Keratinocyte (primary cell): ENCODE results near the gene SPAG6. TPM values are rescaled to one million over a fixed set of nuclear protein-coding genes. Genes with fewer than 3 reads are reported as not detected.

ENCODE experiments used
- DNase-seq: peaks from one replicate; pipeline ENCODE4 v3.0.0-alpha.2; 2011; ENCODE audit warnings: low read depth, missing footprints, low spot score
- FAIRE-seq: peaks from 2 replicates; lab custom pipeline; 2011; peaks lifted over from hg19 to GRCh38; lab: Jason Lieb, UNC
- H2AFZ ChIP-seq: 2 replicates; pipeline ENCODE4 v1.6.0; 2012; ENCODE audit warnings: low read length, control low read depth, inconsistent platforms; ENCODE audit not compliant: control insufficient read depth
- H3K27ac ChIP-seq: 2 replicates; pipeline ENCODE4 v1.5.1; 2011; ENCODE audit warnings: low read length; ENCODE audit not compliant: control insufficient read depth, insufficient read depth
- H3K27me3 ChIP-seq: 3 replicates; pipeline ENCODE4 v1.6.0; 2011; ENCODE audit warnings: low read length; ENCODE audit not compliant: control insufficient read depth, insufficient read depth; ENCODE audit errors: extremely low read depth
- H3K36me3 ChIP-seq, 2 experiments: 2 replicates in 1 of 2; 3 replicates in 1 of 2; pipeline ENCODE4 v1.5.1; 2011; ENCODE audit warnings: low read length in 2 of 2, mild to moderate bottlenecking in 1 of 2; ENCODE audit not compliant: control insufficient read depth in 2 of 2, insufficient read depth in 2 of 2; ENCODE audit errors: extremely low read depth in 1 of 2
- H3K4me1 ChIP-seq: 3 replicates; pipeline ENCODE4 v1.5.1; 2011; ENCODE audit warnings: low read length; ENCODE audit not compliant: control insufficient read depth, insufficient read depth; ENCODE audit errors: extremely low read depth
- H3K4me2 ChIP-seq: 3 replicates; pipeline ENCODE4 v1.6.0; 2011; ENCODE audit warnings: low read depth, low read length; ENCODE audit not compliant: control insufficient read depth, insufficient read depth; ENCODE audit errors: extremely low read depth
- H3K4me3 ChIP-seq, 3 experiments: fragments of 200-600 bp in 1 of 3; sonication (generic) in 1 of 3; 2 replicates in 2 of 3; 3 replicates in 1 of 3; pipeline ENCODE4 v1.5.1; 2011 to 2016; ENCODE audit warnings: low read length in 3 of 3, mild to moderate bottlenecking in 3 of 3, control low read depth in 2 of 3, inconsistent platforms in 1 of 3, low read depth in 1 of 3, mixed read lengths in 1 of 3, mixed run types in 1 of 3, moderate library complexity in 1 of 3; ENCODE audit not compliant: control insufficient read depth in 2 of 3, insufficient read depth in 2 of 3; ENCODE audit errors: extremely low read depth in 1 of 3
- H3K79me2 ChIP-seq: 2 replicates; pipeline ENCODE4 v1.6.0; 2012; ENCODE audit warnings: low read length; ENCODE audit not compliant: control insufficient read depth, insufficient read depth
- H3K9ac ChIP-seq: 3 replicates; pipeline ENCODE4 v1.6.0; 2011; ENCODE audit warnings: low read length; ENCODE audit not compliant: control insufficient read depth, insufficient read depth; ENCODE audit errors: extremely low read depth
- H3K9me1 ChIP-seq: 3 replicates; pipeline ENCODE4 v1.6.0; 2011; ENCODE audit warnings: low read length; ENCODE audit not compliant: control insufficient read depth, insufficient read depth; ENCODE audit errors: extremely low read depth
- H3K9me3 ChIP-seq: 2 replicates; pipeline ENCODE4 v1.5.1; 2012; ENCODE audit warnings: low read depth, low read length; ENCODE audit not compliant: control insufficient read depth
- H4K20me1 ChIP-seq: 3 replicates; pipeline ENCODE4 v1.6.0; 2011; ENCODE audit warnings: low read length; ENCODE audit not compliant: control insufficient read depth, insufficient read depth; ENCODE audit errors: extremely low read depth
- EZH2 ChIP-seq: IDR thresholded peaks from one replicate; pipeline ENCODE4 v1.6.1; 2012; ENCODE audit warnings: inconsistent platforms, mild to moderate bottlenecking, low read length, moderate library complexity
- dilution Hi-C: fragments of 300-500 bp; cut with MboI; formaldehyde crosslinking; loops from one replicate; pipeline ENCODE4 v1.7.0; 2020; ENCODE audit warnings: low sequenced_read_pairs; ENCODE audit not compliant: extremely low pct_ligation_motif_present
- polyA plus RNA-seq, 5 experiments: library from polyadenylated mRNA; depleted of rRNA in 3 of 5; stranded (reverse) in 3 of 5; stranded (forward) in 1 of 5; unstranded in 1 of 5; fragments of >200 nt; gene quantifications; 1 replicate in 1 of 5; 2 replicates in 3 of 5; 3 replicates in 1 of 5; pipeline versions ENCODE4 v1.2.1 to v1.2.3, GENCODE V29; 2011 to 2012; ENCODE audit warnings: missing spikeins in 2 of 5, low read depth in 1 of 5, low replicate concordance in 1 of 5
- TF ChIP-seq, protein P1 (sequence below), 3 experiments: IDR thresholded peaks in 1 of 3; conservative IDR thresholded peaks in 1 of 3; optimal IDR thresholded peaks in 1 of 3; 2 replicates in 2 of 3; 3 replicates in 1 of 3; pipeline versions ENCODE3 to v1.5.1; 2011; ENCODE audit warnings: low read length in 3 of 3, mild to moderate bottlenecking in 3 of 3, moderate library complexity in 2 of 3, control low read depth in 1 of 3, inconsistent platforms in 1 of 3; ENCODE audit not compliant: insufficient read depth in 2 of 3; ENCODE audit errors: extremely low read depth in 1 of 3

The SPAG6 gene
- polyA plus RNA-seq, 1 donor (not counting 4 experiments of a cell fraction or from before 2014, with no cell fraction given) = not detected

DNA sequence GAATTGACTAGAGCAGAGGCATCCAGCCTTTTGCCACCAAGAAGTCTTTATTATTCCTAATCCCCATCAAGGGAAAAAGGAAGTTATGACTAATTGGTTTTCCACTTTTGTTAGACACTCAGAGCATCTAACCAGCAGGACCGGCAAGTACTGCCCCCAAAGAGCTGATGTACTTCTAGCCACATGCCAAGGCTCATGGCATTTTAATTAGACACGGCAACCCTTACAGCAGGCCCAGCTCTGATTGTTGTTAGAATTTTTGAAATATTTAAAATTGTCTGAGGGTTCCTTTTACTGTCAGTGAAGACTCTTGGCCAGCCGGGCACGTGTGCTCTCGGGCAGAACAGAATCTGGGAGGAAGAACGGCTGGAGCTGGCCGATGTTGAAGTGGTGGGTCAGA, 114.8 kb downstream of the SPAG6 start:
- H3K9ac ChIP-seq = no peak overlapping the region
- peaks cover 7% of the 10 kb centered on the region for H3K27me3 ChIP-seq
- H3K9me1 ChIP-seq = no peaks in the 10 kb centered on the region
- DNase-seq (no peak), FAIRE-seq (no peak)
- TF ChIP-seq, protein P1, sequence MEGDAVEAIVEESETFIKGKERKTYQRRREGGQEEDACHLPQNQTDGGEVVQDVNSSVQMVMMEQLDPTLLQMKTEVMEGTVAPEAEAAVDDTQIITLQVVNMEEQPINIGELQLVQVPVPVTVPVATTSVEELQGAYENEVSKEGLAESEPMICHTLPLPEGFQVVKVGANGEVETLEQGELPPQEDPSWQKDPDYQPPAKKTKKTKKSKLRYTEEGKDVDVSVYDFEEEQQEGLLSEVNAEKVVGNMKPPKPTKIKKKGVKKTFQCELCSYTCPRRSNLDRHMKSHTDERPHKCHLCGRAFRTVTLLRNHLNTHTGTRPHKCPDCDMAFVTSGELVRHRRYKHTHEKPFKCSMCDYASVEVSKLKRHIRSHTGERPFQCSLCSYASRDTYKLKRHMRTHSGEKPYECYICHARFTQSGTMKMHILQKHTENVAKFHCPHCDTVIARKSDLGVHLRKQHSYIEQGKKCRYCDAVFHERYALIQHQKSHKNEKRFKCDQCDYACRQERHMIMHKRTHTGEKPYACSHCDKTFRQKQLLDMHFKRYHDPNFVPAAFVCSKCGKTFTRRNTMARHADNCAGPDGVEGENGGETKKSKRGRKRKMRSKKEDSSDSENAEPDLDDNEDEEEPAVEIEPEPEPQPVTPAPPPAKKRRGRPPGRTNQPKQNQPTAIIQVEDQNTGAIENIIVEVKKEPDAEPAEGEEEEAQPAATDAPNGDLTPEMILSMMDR (optimal IDR thresholded peaks at IDR 0.05 in 1 of 3, IDR thresholded peaks at IDR 0.05 in 1 of 3, conservative IDR thresholded peaks at IDR 0.05 in 1 of 3; ENCODE audit: extremely low read depth in 1 of 3, insufficient read depth in 2 of 3, low read length in 3 of 3) = no peak
- no peak for TF ChIP-seq EZH2
- H4K20me1 ChIP-seq = no peaks in the 10 kb centered on the region
- no peak overlapping the region for H3K27ac ChIP-seq
- dilution Hi-C loops = no loop called here
- H3K9me3 ChIP-seq = no peaks in the 10 kb centered on the region
- H3K36me3 ChIP-seq = no peaks in the 10 kb centered on the region
- no peaks in the 10 kb centered on the region for H3K4me1 ChIP-seq
- no peaks in the 10 kb centered on the region for H3K79me2 ChIP-seq
- H3K4me3 ChIP-seq = no peak overlapping the region
- no peak overlapping the region for H2AFZ ChIP-seq
- H3K4me2 ChIP-seq = no peak overlapping the region

DNA sequence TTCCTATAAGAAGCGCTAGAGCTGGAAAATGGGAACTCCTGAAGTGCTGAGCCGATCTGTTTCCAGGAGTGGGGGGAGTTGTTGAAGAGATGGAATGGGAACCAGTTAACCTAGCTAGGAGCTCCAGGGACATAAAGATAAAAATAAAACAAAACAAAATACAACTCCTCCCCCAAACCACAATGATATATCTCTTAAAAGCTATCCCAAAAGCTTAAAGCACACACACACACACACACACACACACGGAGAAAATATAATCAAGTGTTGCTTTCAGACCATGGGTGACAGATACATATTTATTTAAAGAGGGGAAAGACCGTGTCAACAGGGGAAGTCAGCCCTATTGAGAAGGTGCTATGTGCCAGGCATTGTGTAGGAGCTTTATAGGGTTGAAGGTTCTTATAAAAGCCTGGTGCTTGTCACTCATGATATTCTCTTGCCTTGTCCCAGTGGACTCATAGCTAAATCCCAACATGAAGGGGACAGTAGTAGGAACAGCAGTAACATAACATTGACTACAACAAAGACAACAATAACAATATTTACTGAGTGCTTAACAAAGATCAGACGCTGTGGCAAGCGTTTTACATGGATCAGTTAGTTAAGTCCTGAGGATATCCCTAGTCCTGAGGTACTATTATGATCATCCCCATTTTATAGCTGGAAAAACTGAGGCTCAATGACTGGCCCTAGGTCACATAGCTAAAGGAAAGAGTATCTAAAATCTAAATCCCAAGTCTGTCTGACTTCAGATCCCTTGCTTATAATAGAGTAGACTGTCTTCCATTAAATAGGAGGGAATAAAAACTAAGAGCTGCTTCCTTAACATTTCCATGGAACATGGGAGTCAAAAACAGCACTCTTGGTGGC, 115.5 kb downstream of the SPAG6 start:
- DNase-seq = no peak
- TF ChIP-seq EZH2 = no peak
- TF ChIP-seq, protein P1 (optimal IDR thresholded peaks at IDR 0.05 in 1 of 3, IDR thresholded peaks at IDR 0.05 in 1 of 3, conservative IDR thresholded peaks at IDR 0.05 in 1 of 3; ENCODE audit: extremely low read depth in 1 of 3, insufficient read depth in 2 of 3, low read length in 3 of 3) = no peak
- dilution Hi-C loops = no loop called here

More for the DNA sequence above, 115.5 kb downstream of the SPAG6 start:
- Histone ChIP-seq H3K4me2 (no peak overlapping the region), H3K4me3 (no peak overlapping the region), H2AFZ (no peak overlapping the region), H3K79me2 (no peaks in the 10 kb centered on the region), H3K27ac (no peak overlapping the region), H3K36me3 (no peaks in the 10 kb centered on the region), H3K9ac (no peak overlapping the region), H3K27me3 (peaks cover 7% of the 10 kb centered on the region), H4K20me1 (no peaks in the 10 kb centered on the region), H3K9me3 (no peaks in the 10 kb centered on the region), H3K9me1 (no peaks in the 10 kb centered on the region), H3K4me1 (no peaks in the 10 kb centered on the region)
- FAIRE-seq = no peak
